Measurements from ENCODE around the gene UBE2K.
"Not testable (repeated sequence)": the region's sequence is repeated elsewhere in the genome, so short reads cannot be mapped to it uniquely, and the experiment has no call there.

The UBE2K gene

GRCh38 chr4:39689970-39690369 is 8.0 kb upstream of the UBE2K start:
- no peak for DNase-seq (ENCODE audit: low read depth in 2 of 2)

GRCh38 chr4:39698424-39699009 is 581 bp downstream of the UBE2K start:
- DNase-seq (ENCODE audit: low read depth in 2 of 2), result peak in 1 of 2 donors; percentile 7

GRCh38 chr4:39699687-39700409 is 1.9 kb downstream of the UBE2K start:
- DNase-seq (ENCODE audit: low read depth in 2 of 2), result no peak

- no peak for DNase-seq (ENCODE audit: low read depth in 2 of 2)
Observed at GRCh38 chr4:39700554-39700953, 2.6 kb downstream of the UBE2K start.

- DNase-seq (ENCODE audit: low read depth in 2 of 2), result no peak
Observed at GRCh38 chr4:39702716-39703115, 4.8 kb downstream of the UBE2K start.

GRCh38 chr4:39704789-39705188 is 6.9 kb downstream of the UBE2K start:
- not testable (repeated sequence) for DNase-seq (ENCODE audit: low read depth in 2 of 2)

GRCh38 chr4:39706334-39706733 is 8.4 kb downstream of the UBE2K start:
- DNase-seq (ENCODE audit: low read depth in 2 of 2), result no peak

- DNase-seq (ENCODE audit: low read depth in 2 of 2), result no peak
Observed at GRCh38 chr4:39706741-39707511, 9.0 kb downstream of the UBE2K start.

- no peak for DNase-seq (ENCODE audit: low read depth in 2 of 2)
Observed at GRCh38 chr4:39710098-39710896, 12.4 kb downstream of the UBE2K start.

GRCh38 chr4:39712819-39713607 is 15.1 kb downstream of the UBE2K start:
- no peak for DNase-seq (ENCODE audit: low read depth in 2 of 2)

- DNase-seq (ENCODE audit: low read depth in 2 of 2), result no peak
Observed at GRCh38 chr4:39713691-39714090, 15.8 kb downstream of the UBE2K start.

- no peak for DNase-seq (ENCODE audit: low read depth in 2 of 2)
Observed at GRCh38 chr4:39714166-39714565, 16.2 kb downstream of the UBE2K start.

GRCh38 chr4:39715788-39716187 is 17.9 kb downstream of the UBE2K start:
- DNase-seq (ENCODE audit: low read depth in 2 of 2), result no peak

GRCh38 chr4:39716356-39716755 is 18.4 kb downstream of the UBE2K start:
- no peak for DNase-seq (ENCODE audit: low read depth in 2 of 2)

- DNase-seq (ENCODE audit: low read depth in 2 of 2), result not testable (repeated sequence)
Observed at GRCh38 chr4:39717743-39718142, 19.8 kb downstream of the UBE2K start.

GRCh38 chr4:39718366-39719323 is 20.7 kb downstream of the UBE2K start:
- no peak for DNase-seq (ENCODE audit: low read depth in 2 of 2)

- DNase-seq (ENCODE audit: low read depth in 2 of 2), result no peak
Observed at GRCh38 chr4:39719804-39720580, 22.1 kb downstream of the UBE2K start.

GRCh38 chr4:39721273-39721672 is 23.3 kb downstream of the UBE2K start:
- not testable (repeated sequence) for DNase-seq (ENCODE audit: low read depth in 2 of 2)

GRCh38 chr4:39721788-39722187 is 23.9 kb downstream of the UBE2K start:
- no peak for DNase-seq (ENCODE audit: low read depth in 2 of 2)
